HepG2 (cell line): ENCODE measurements around the gene INF2. TPM values are rescaled to one million over a fixed set of nuclear protein-coding genes. Genes with fewer than 3 reads are reported as not detected.
A peak's percentile ranks its signal among the peaks of the same experiment; 100 is the strongest.

Experiments used
- CENPX ChIP-seq: sonication (generic); formaldehyde crosslinking; IDR thresholded peaks from 2 replicates; pipeline ENCODE4 v1.9.0; 2021; ENCODE audit warnings: mild to moderate bottlenecking, missing genetic modification reagents, moderate library complexity
- DMTF1 ChIP-seq: sonication (generic); formaldehyde crosslinking; IDR thresholded peaks from 2 replicates; pipeline ENCODE4 v1.4.0; 2020; ENCODE audit warnings: mild to moderate bottlenecking, missing genetic modification reagents
- ELF3 ChIP-seq: IDR thresholded peaks from 2 replicates; pipeline ENCODE4 v1.6.1; 2016; ENCODE audit warnings: missing genetic modification reagents, missing compliant biosample characterization
- FOSL2 ChIP-seq: sonication (generic); formaldehyde crosslinking; IDR thresholded peaks from 2 replicates; pipeline ENCODE4 v1.4.0; 2020; ENCODE audit warnings: missing genetic modification reagents
- FOXO1 ChIP-seq: sonication (generic); formaldehyde crosslinking; IDR thresholded peaks from 2 replicates; pipeline ENCODE4 v1.4.0; 2020; ENCODE audit warnings: missing genetic modification reagents
- FOXO4 ChIP-seq: sonication (generic); formaldehyde crosslinking; conservative IDR thresholded peaks from 2 replicates; pipeline ENCODE4 v1.8.1; 2023; ENCODE audit warnings: missing genetic modification reagents
- GZF1 ChIP-seq: sonication (generic); formaldehyde crosslinking; IDR thresholded peaks from 2 replicates; pipeline ENCODE4 v1.5.1; 2020; ENCODE audit warnings: mild to moderate bottlenecking, missing genetic modification reagents
- HNF1B ChIP-seq: sonication (generic); formaldehyde crosslinking; IDR thresholded peaks from 2 replicates; pipeline ENCODE4 v1.5.1; 2020; ENCODE audit warnings: mild to moderate bottlenecking, moderate library complexity, missing genetic modification reagents
- HNF4A ChIP-seq: sonication (generic); formaldehyde crosslinking; IDR thresholded peaks from 2 replicates; pipeline ENCODE4 v1.4.0; 2020; ENCODE audit warnings: missing genetic modification reagents
- IKZF1 ChIP-seq: fragments of 450-650 bp; IDR thresholded peaks from 2 replicates; pipeline ENCODE4 v1.7.1; 2016
- NRL ChIP-seq: sonication (generic); formaldehyde crosslinking; IDR thresholded peaks from 2 replicates; pipeline ENCODE4 v1.5.0; 2020; ENCODE audit warnings: missing genetic modification reagents, mild to moderate bottlenecking, moderate library complexity, borderline replicate concordance
- RARA ChIP-seq: IDR thresholded peaks from 2 replicates; pipeline ENCODE4 v1.6.1; 2016; ENCODE audit warnings: missing genetic modification reagents, missing compliant biosample characterization
- RCOR2 ChIP-seq: IDR thresholded peaks from 2 replicates; pipeline ENCODE4 v1.6.1; 2016; ENCODE audit warnings: missing biosample characterization, missing genetic modification reagents
- RXRA ChIP-seq: sonication (generic); formaldehyde crosslinking; IDR thresholded peaks from 2 replicates; pipeline ENCODE4 v1.5.1; 2020; ENCODE audit warnings: missing genetic modification reagents
- TBX2 ChIP-seq: sonication (generic); formaldehyde crosslinking; IDR thresholded peaks from 2 replicates; pipeline ENCODE4 v1.5.0; 2020; ENCODE audit warnings: missing genetic modification reagents, mild to moderate bottlenecking, borderline replicate concordance
- TGIF2 ChIP-seq: IDR thresholded peaks from 2 replicates; pipeline ENCODE4 v1.6.1; 2016; ENCODE audit warnings: control low read depth, missing compliant biosample characterization
- YEATS4 ChIP-seq: sonication (generic); formaldehyde crosslinking; IDR thresholded peaks from 2 replicates; pipeline ENCODE4 v1.4.0; 2020; ENCODE audit warnings: missing genetic modification reagents, borderline replicate concordance
- ZFP90 ChIP-seq: sonication (generic); formaldehyde crosslinking; IDR thresholded peaks from 2 replicates; pipeline ENCODE4 v1.8.0; 2022; ENCODE audit warnings: missing genetic modification reagents, mild to moderate bottlenecking, inconsistent platforms, borderline replicate concordance
- ZFY ChIP-seq: sonication (generic); formaldehyde crosslinking; IDR thresholded peaks from 2 replicates; pipeline ENCODE4 v1.4.0; 2020; ENCODE audit warnings: missing genetic modification reagents
- ZNF317 ChIP-seq: sonication (generic); formaldehyde crosslinking; IDR thresholded peaks from 2 replicates; pipeline ENCODE4 v1.5.0; 2020; ENCODE audit warnings: mild to moderate bottlenecking, missing genetic modification reagents
- ZNF430 ChIP-seq: sonication (generic); formaldehyde crosslinking; IDR thresholded peaks from 2 replicates; pipeline ENCODE4 v1.9.0; 2021; ENCODE audit warnings: mild to moderate bottlenecking, missing genetic modification reagents
- ZNF800 ChIP-seq: sonication (generic); formaldehyde crosslinking; IDR thresholded peaks from 2 replicates; pipeline ENCODE4 v1.4.0; 2020; ENCODE audit warnings: missing genetic modification reagents
- ZNF816 ChIP-seq: sonication (generic); formaldehyde crosslinking; IDR thresholded peaks from 2 replicates; pipeline ENCODE4 v1.8.0; 2022; ENCODE audit warnings: missing genetic modification reagents, mild to moderate bottlenecking, borderline replicate concordance
- polyA plus RNA-seq, 8 experiments: library from polyadenylated mRNA; depleted of rRNA in 3 of 8; stranded (reverse) in 7 of 8; unstranded in 1 of 8; fragments of >200 nt; fragmentation: Illumina TruSeq in 4 of 8; extraction: Trizol in 4 of 8; gene quantifications; 2 replicates each; pipeline versions ENCODE4 v1.2.1 to v1.2.3, GENCODE V29; 2011 to 2016; ENCODE audit warnings: low read depth in 4 of 8, missing spikeins in 1 of 8, mixed read lengths in 1 of 8; ENCODE audit not compliant: insufficient read depth in 1 of 8
- total RNA-seq, 5 experiments: library from RNA; depleted of rRNA; stranded (reverse); fragments of >200 nt; fragmentation: Illumina TruSeq; extraction: Trizol; gene quantifications; 2 replicates each; pipeline ENCODE4 v1.2.3, GENCODE V29; 2016; ENCODE audit warnings: low read depth in 1 of 5

INF2 gene
- total and polyA plus RNA-seq, 2 of the 13 experiments (the other 11 are each of a cell fraction or from before 2014, with no cell fraction given): 16.4 to 26.4 TPM

- 0 out of 2 replicates have a peak, but pooled peaks have one; percentile 42 for TF ChIP-seq ZFP90 (CRISPR knock-in tag)
- no peak for TF ChIP-seq NRL
- TF ChIP-seq DMTF1: no peak
- peak; percentile 95 for TF ChIP-seq RXRA (CRISPR knock-in tag)
- TF ChIP-seq TGIF2 (CRISPR knock-in tag): no peak
- TF ChIP-seq RCOR2: no peak
- TF ChIP-seq ZNF800 (CRISPR knock-in tag): peak; percentile 67; the same call in 1 of the 2 replicates
- TF ChIP-seq RARA (CRISPR knock-in tag): 0 out of 2 replicates have a peak, but pooled peaks have one; percentile 23
- TF ChIP-seq GZF1 (CRISPR knock-in tag): no peak
- peak; percentile 51; the same call in 1 of the 2 replicates for TF ChIP-seq ZFY
- TF ChIP-seq FOSL2 (CRISPR knock-in tag): peak; percentile 20; the same call in 1 of the 2 replicates
- TF ChIP-seq ZNF317 (CRISPR knock-in tag): peak; percentile 64; the same call in 1 of the 2 replicates
- peak; percentile 90 for TF ChIP-seq HNF4A
- TF ChIP-seq ELF3 (CRISPR knock-in tag): peak; percentile 35; the same call in 1 of the 2 replicates
- TF ChIP-seq HNF1B: no peak
- TF ChIP-seq FOXO1: peak; percentile 16; the same call in 1 of the 2 replicates
- TF ChIP-seq TBX2 (CRISPR knock-in tag): peak; percentile 47
- no peak for TF ChIP-seq IKZF1
- TF ChIP-seq ZNF430 (CRISPR knock-in tag): peak; percentile 24; the same call in 1 of the 2 replicates
- TF ChIP-seq FOXO4 (CRISPR knock-in tag): 0 out of 2 replicates have a peak, but pooled peaks have one; percentile 58
- TF ChIP-seq YEATS4 (CRISPR knock-in tag): peak; percentile 40; the same call in 1 of the 2 replicates
- no peak for TF ChIP-seq CENPX (CRISPR knock-in tag)
- TF ChIP-seq ZNF816 (CRISPR knock-in tag): no peak
Measured at GRCh38 chr14:104726600-104727451, 37.4 kb downstream of the INF2 start (continued).
